ENCODE results near the gene PFKFB2. TPM values are rescaled to one million over a fixed set of nuclear protein-coding genes. Genes with fewer than 3 reads are reported as not detected.
A peak's percentile ranks its signal among the peaks of the same experiment; 100 is the strongest.

Gene PFKFB2
- total RNA-seq, result 1.0 and 1.1 TPM in 2 replicates

- DNase-seq, result peak; percentile 81
Measured at GRCh38 chr1:207052911-207053769, at the start of gene PFKFB2. TSS of gene PFKFB2 (plus strand) at chr1:207053275. CDS start at chr1:207054718, 1,443 bp downstream.

- DNase-seq, result peak; percentile 70
Measured at GRCh38 chr1:207004931-207005830, 47.9 kb upstream of the PFKFB2 start.

- DNase-seq, result no peak
Measured at GRCh38 chr1:207006083-207006482, 47.0 kb upstream of the PFKFB2 start.

- DNase-seq, result no peak
Measured at GRCh38 chr1:207006914-207007313, 46.2 kb upstream of the PFKFB2 start.

DNA sequence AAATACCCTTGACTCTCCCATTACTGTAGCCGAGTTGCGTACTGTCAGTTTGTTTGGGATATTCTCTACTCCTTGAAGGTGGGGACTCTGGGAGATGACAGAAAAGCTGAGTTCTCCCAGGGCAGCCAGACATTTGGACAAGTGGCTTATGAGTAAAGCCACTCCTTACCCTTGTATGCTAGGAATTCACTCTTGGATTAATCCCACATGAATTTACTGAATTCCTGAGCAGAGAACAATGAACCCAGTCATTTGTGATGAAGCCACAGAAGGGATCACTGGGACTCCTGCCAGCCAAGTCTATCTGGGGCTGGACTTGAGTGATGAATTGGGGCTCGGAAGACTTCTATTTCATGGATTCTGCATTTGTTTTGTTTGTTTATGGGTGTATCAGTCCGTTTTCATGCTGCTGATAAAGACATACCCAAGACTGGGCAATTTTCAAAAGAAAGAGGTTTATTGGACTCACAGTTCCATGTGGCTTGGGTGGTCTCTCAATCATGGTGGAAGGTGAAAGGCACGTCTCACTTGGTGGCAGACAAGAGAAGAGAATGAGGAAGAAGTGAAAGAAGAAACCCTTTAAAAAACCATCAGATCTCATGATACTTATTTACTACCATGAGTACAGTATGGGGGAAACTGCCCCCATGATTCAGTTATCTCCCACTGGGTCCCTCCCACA is 45.6 kb upstream of the PFKFB2 start:
- peak; percentile 40 for DNase-seq

GRCh38 chr1:207009182-207009850 is 43.8 kb upstream of the PFKFB2 start:
- no peak for DNase-seq

- DNase-seq, result no peak
Measured at GRCh38 chr1:207009945-207010344, 43.1 kb upstream of the PFKFB2 start.

DNA sequence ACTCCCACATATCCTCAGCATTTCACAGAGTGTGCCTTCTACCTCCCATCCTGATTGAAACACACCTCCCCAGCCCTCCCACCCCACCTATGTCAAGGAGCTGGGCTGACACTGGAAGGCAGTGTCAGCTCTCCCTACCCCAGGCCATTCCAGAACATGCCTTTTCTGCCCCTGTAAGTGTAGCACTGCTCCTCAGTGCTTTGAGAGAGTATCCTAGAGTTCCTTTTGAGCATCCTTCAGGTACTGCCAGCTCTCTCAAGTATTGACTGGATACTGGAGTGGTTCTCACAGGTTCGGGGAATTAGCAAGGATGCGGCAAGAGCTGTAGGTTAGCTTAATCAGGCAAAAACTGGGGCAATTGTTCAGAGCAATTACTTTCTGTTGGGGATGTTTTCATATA is 42.3 kb upstream of the PFKFB2 start:
- DNase-seq, result no peak

DNA sequence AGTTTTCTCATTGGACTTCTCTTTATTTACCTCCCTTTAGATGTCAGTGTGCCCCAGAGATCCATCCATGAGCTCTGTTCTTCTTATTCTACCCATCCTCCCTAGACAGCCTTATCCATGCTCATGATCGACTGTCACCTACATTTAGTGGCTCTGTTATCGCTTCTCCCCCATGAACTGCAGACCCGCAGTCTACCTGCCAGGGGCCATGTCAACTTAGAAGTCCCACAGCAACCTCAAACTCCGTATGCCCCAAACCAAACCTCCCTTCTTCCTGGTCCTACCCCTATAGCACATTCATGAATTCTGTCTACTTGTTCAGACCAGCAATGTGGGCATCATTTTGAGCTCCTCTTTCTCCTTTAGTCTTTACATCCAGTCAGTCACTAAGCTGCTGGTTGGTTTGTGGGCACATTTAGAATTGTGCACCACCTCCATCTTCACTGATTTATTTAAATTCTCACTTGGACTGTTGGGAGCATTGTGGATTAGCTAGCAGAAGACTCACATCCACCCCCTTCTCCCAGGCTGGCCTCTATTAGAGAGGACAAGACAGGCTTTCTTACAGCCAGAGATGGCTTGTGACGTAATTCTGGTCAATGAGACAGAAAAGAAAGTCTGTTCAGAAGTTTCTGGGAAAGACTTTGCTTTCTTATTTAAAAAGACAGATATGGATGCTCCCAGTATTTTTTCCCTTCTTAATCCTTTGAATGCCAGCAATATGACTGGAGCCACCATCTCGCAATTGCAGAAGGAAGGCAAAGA is 39.6 kb upstream of the PFKFB2 start:
- DNase-seq, result no peak

DNA sequence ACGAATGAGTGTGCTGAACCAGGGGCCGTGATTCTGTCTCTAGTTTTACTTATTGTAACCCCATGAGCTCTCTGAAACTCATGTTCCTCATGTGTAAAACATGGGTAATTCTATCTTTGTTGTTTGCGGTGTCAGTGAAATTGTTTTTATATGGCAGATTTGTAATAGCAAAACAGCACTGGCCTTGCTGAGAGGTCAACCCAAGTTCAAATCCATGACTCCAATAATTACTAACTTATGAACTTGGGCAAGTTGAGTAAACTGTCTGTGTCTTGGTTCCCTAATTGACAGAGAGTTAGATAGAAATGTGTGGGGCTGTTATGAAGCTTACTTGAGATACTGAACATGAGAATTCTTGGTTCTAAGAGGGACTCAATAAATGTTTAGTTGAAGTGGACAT is 38.3 kb upstream of the PFKFB2 start:
- DNase-seq, result no peak

DNA sequence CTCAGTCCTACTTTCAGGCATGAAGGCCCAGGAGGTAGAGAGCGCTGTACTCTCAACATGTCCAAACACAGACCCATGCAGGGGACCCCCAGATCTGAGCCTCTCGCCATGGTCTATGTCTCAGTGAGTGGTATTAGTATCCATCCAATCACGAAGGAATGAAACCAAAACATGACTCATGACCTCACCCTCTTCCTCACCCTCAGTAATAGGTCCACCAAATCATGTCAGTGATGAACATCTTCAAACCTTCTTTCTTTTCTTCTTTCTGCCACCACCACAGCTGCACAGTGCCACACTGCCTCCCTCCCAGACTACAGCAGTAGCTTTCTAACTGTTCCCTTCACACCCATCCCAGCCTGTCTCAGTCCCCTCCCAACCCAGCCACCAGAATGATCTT is 37.3 kb upstream of the PFKFB2 start:
- no peak for DNase-seq

DNA sequence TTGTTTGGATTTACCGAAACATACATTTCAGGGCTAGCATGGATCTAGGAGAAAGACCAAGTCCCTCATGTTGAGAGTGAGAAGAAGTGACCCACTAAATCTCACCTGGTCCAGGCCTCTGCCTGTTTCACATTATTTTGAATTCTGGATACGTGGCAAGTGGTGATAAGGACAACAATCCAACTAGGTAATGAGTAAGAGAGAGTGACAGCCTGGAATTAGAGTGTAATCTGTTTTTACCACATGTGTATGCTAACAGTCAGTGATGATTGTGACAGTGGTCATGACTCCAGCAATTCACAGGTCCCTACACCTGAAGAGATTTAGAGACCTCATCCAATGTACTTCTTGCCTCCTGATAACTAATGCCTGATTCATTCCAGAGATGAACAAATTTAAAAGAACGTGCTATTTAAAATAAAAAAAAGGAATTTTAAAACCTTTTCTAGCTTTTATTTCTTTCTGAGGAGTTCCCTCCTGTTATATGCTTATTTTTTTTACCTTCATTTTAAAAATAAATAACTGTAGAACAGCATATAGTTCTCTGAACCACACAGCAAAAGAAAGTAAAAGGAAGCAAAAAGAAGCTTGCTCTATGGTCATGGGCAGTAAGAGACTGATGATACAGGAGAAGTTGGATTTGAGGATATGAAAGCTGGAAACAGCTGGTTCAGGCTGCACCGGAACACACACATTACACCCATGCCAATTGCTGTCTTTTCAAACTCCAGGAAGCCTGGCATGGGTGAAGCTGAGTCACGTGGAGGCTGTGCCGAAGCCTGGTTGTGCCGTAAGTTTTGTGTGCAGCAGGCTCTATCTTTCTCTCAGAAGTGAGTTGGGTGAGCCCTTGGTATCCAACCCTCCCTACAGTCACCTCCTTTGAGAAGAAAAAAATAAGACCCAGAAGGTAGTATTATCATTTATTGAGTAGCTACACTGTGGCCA is 35.2 kb upstream of the PFKFB2 start:
- DNase-seq, result no peak

DNA sequence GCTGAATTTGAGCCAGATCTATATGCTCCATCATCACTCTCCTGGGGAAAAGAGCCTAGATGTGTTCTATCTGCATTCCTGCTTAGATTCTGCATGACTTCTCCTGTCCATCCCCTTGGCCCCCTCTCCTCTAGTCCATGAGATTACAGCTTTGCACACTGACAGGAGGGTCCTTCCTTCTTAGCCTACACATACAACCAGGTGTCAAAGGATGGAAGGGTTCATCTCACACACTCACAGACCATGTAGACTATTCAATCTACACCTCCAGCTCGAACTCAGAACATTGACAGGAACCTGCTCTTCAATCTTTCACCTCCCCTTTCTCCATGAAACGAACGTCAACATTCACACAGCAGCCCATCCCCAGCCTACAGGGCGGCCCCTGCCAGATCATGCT is 34.4 kb upstream of the PFKFB2 start:
- DNase-seq, result no peak

DNA sequence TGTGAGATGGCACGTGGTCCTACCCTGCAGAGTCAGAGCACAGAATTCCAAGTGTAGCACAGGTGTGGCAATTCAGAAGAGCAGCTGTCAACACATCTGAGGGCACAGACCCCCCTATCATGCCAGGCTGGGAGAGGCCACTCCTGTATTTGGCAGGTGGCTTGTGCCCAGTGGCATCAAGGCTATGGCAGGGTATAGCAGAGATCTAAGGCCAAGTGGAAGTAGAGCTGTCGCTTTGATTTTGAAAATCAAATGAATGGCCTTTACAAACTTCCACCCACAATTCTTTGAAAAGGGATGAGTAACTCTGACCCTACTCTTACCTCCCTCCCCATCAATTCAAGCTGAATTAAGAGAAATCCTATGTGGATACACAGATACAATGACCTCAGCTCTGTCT is 33.9 kb upstream of the PFKFB2 start:
- no peak for DNase-seq

DNA sequence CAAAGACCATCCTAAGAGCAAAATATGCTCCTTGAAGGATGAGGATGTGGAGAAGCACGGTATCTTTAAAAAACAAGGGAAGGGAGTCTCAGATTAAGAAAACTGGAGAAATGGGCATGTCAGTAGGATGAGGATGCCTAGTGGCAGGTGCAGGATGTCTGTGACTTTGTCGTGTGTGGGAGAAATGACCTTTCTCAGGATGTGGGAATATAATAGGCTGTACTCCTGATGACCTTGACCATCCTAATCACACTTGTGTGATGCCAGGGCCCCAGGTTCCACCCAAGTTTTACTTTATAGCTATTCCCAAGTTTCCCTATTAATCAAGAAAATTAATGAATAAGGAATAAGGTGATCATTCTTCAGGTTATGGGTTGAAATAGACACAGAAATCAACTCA is 33.4 kb upstream of the PFKFB2 start:
- no peak for DNase-seq

- DNase-seq, result no peak
Measured at GRCh38 chr1:207020065-207020708, 32.9 kb upstream of the PFKFB2 start.

GRCh38 chr1:207020709-207021107 is 32.4 kb upstream of the PFKFB2 start:
- DNase-seq, result peak; percentile 8

DNA sequence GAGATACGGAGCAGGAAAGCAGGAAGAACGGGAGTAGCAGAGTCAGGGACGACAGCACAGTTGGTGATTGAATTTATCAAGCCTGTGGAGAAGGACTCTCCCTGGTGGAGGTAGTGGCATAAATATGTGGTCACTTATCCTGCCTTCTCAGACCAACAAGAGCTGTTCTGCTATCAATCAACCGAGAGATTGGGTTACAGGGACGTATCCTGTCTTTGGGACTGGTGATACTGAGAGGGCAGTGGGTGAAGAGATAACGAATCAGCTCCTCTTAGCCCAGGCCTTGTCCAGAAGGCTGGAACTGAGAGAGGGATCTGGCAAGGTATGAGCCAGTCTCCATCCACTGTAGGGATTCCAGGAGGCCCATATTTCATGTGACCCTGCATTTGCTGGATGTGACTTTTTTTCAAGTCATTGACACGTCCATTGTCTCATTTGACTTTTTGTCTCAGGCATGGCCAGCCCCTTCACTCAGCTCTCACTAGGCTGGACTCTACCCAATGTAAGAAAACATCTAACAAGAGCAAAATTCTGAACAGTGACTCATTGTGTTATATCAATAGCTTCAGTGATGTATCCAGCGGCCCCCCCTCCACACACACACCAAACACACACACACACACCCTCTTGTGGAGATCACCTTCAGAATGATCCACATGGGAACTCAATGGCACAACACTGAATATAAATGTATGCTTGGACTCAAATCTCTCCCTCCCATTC is 31.8 kb upstream of the PFKFB2 start:
- DNase-seq, result no peak
